ENCODE results near the gene PSMB5. TPM values are rescaled to one million over a fixed set of nuclear protein-coding genes. Genes with fewer than 3 reads are reported as not detected.
A peak's percentile ranks its signal among the peaks of the same experiment; 100 is the strongest.

PSMB5 gene
- total RNA-seq, 2 experiments from 2014 or later, result 104 to 129 TPM

GRCh38 chr14:23000860-23001259 lies 33.8 kb downstream of the PSMB5 start:
- DNase-seq (no peak), ATAC-seq (peak; percentile 72)
- ChIA-PET POLR2A (interaction anchor here (0.6 kb wide), 1 partner anchor 57 kb away, joined by 3 read pairs; no protein-coding TSS in a partner anchor), CTCF (interaction anchor here (0.5 to 2.4 kb wide), 14 partner anchors 8 to 99 kb away, joined by 3 to 19 read pairs (median 4); partner anchors contain the start of genes AJUBA, CDH24 and PSMB11)
- H3K27me3 Mint-ChIP-seq, result no peaks in the 10 kb centered on the region
- H3K4me1 Mint-ChIP-seq, result peaks cover 12% of the 10 kb centered on the region
- no peaks in the 10 kb centered on the region for H3K9me3 Mint-ChIP-seq (ENCODE audit: low read depth)
- no peak overlapping the region for H3K4me3 Mint-ChIP-seq
- H3K36me3 Mint-ChIP-seq (ENCODE audit: low read depth), result no peaks in the 10 kb centered on the region
- no peak overlapping the region for H3K27ac Mint-ChIP-seq
- intact Hi-C loops (cut with DNase I, micrococcal nuclease), result no loop called here

DNA sequence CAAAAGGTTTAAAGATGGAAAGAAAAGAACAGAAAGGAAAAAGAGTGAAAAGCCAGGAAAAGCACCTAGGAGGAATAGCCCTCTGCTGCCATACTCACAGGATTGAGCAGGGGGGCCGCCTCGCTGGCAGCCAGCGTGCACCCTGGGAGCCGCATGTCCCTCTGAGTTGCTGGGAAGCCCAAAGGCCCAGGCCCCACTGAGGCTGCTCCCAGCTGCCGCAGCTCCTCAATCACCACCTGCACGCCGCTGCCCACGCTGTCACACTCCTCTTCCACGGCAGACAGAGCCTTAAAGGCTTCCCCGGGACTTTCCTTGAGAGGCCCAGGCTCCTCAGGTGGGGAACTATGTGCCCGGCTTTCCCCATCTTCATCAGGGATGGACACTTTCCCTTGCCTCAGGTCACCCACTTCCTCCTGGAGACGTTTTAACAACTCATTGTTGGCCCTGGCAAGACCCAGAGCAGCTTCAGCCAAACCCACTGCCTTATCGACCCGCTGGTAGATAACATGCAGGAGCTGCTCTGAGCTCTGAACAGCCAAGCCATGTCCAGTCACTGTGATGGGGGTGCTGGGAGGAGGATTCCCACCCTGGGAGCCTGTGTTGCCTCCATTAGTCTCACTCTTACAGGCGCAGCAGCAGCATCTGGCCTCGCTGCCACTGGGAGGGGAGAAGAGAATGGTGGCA lies 36.2 kb downstream of the PSMB5 start:
- Mint-ChIP-seq H3K4me3 (no peak overlapping the region), H3K4me1 (peaks cover 5% of the 10 kb centered on the region), H3K27ac (no peak overlapping the region), H3K27me3 (no peaks in the 10 kb centered on the region), H3K9me3 (ENCODE audit: low read depth) (no peaks in the 10 kb centered on the region), H3K36me3 (ENCODE audit: low read depth) (no peaks in the 10 kb centered on the region)
- intact Hi-C loops (cut with DNase I, micrococcal nuclease), result no loop called here
- ChIA-PET POLR2A (interaction anchor here (1.7 kb wide), 1 partner anchor 9 kb away, joined by 5 read pairs; no protein-coding TSS in a partner anchor), CTCF (interaction anchor here (0.7 to 4.7 kb wide), 2 partner anchors 9 to 70 kb away, joined by 3 to 50 read pairs; no protein-coding TSS in a partner anchor)
- ATAC-seq (no peak), DNase-seq (no peak)

DNA sequence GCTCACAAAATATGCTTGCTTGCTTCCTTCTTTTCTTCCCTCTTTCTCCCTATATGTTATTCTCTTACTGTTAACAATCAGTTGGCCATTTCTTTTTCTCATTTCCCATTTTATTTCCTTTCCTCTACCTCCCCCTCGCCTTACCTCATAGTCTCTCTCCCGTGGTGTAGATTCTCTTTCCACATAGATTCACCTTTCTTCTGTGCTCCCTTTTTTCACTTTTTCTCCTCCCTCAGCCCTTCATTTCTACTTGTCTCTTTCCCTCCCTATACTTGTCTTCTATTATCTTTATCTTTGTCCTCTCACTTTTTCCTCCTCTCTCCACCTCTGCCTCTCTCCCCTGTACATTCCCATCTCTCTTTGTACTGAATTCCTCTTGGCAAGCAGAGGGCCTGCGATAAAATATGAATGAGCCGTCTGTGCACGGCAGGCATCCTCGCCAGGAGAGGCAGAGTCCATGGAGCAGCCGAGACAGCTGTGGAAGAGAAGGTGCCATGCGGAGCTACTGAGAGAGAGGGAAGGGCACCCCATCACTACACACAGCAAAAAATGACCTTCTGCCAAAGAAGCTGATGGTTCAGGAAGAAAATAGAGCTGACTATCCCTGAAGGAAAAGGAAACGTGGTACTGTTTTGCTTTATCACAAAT lies 36.9 kb downstream of the PSMB5 start:
- Mint-ChIP-seq H3K27me3 (no peaks in the 10 kb centered on the region), H3K36me3 (ENCODE audit: low read depth) (no peaks in the 10 kb centered on the region), H3K9me3 (ENCODE audit: low read depth) (no peaks in the 10 kb centered on the region), H3K4me3 (no peak overlapping the region), H3K4me1 (peaks cover 5% of the 10 kb centered on the region), H3K27ac (no peak overlapping the region)
- ATAC-seq, result no peak
- intact Hi-C loops (cut with DNase I, micrococcal nuclease), result no loop called here
- no peak for DNase-seq
- ChIA-PET CTCF (interaction anchor here (0.7 to 6.3 kb wide), 3 partner anchors 10 to 71 kb away, joined by 3 to 110 read pairs (median 50); partner anchors contain the start of gene AJUBA), POLR2A (interaction anchor here (1.7 kb wide), 1 partner anchor 9 kb away, joined by 5 read pairs; no protein-coding TSS in a partner anchor)

DNA sequence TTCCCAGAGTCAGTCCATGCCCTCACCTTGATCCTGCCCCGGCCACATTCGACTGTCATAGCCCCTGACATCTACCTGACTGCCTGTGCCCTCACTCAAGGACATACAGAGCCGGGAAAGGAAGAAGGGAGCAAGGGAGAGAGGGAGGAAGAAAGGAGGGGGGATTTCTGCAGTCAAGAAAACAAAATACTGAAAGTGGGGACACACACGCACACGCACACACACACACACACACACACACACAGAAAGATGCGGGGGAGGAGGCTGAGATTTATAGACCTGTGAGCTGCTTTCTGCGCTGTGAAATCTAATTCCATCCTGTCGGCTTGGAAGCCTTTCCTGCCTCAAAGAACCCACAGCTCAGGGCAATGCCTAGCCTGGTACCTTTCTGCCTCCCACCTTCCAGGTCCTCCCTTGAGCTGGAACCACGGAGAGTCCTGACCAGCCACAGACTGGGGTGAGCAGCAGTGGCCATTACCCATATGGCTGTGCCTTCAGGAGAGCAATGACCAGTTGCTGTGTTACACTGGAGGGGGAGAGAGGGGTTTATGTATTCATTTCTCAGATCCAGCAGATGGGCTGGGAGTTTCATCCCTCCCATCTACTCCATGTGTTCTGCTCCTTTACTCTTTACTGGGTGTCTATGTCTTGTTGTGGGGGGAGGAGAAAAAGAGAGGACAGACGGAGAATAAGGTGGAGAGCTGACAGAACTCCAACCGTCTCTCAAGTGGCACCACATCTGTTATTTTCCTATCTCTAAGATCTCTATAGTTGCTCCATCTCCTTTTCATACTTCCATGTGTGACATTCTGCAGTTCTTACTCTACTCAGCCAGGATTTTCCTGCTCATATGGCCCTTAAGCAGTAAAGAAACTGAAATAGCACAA lies 37.7 kb downstream of the PSMB5 start:
- H3K4me3 Mint-ChIP-seq, result no peak overlapping the region
- no peaks in the 10 kb centered on the region for H3K9me3 Mint-ChIP-seq (ENCODE audit: low read depth)
- POLR2A ChIA-PET, result interaction anchor here (1.7 kb wide), 1 partner anchor 10 kb away, joined by 5 read pairs; no protein-coding TSS in a partner anchor
- no peaks in the 10 kb centered on the region for H3K27me3 Mint-ChIP-seq
- H3K27ac Mint-ChIP-seq, result no peak overlapping the region
- CTCF ChIA-PET, result interaction anchor here (0.6 to 18.1 kb wide), 9 partner anchors 10 to 321 kb away, joined by 3 to 751 read pairs (median 11); partner anchors contain the start of genes AJUBA and CDH24
- no peaks in the 10 kb centered on the region for H3K36me3 Mint-ChIP-seq (ENCODE audit: low read depth)
- peaks cover 5% of the 10 kb centered on the region for H3K4me1 Mint-ChIP-seq
- intact Hi-C loops (cut with DNase I, micrococcal nuclease), result no loop called here
- ATAC-seq, result no peak
- peak; percentile 24 for DNase-seq

DNA sequence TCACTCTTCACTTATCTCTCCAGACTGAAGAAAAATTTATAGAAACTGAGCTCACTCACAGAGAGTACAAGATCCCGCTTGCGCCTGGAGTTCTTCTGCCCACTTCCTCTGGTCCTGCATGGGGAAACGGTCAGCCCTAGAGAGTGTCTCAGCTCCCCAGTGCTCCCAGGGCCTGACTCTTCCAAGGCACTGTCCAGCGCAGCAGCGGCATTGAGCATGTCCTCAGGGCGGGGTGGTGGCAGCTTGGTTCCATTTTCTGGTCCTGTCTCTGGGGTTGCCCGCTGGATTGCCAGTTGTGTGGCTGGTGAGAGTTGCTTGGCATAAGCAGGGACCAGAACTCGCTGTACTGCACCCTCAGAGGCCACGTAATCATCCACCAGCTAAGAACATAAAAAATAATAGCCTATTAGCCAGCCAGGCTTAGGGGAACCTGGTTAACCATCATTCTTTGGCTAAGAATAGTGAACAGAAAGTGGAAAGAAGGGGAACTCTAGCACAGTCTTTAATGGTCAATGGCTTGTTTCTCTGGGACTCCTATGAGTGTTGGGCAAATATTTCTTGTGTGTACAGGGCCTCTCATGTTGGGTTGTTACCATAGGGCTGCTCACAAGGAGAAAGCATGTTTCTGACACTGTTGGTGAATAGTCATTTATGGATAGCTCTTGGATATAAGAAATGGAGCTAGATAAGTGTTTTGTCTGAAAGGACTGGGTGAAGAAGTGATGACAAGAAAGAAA lies 38.6 kb downstream of the PSMB5 start:
- Mint-ChIP-seq H3K9me3 (ENCODE audit: low read depth) (no peaks in the 10 kb centered on the region), H3K36me3 (ENCODE audit: low read depth) (no peaks in the 10 kb centered on the region), H3K4me1 (peaks cover 5% of the 10 kb centered on the region), H3K4me3 (no peak overlapping the region), H3K27ac (no peak overlapping the region), H3K27me3 (no peaks in the 10 kb centered on the region)
- no peak for DNase-seq
- intact Hi-C loops (cut with DNase I, micrococcal nuclease), result loop anchor here in 1 of 2 experiments (2.0 kb wide), 1 partner anchor 63 kb away; no protein-coding TSS in a partner anchor
- ChIA-PET POLR2A (interaction anchor here (0.6 to 1.5 kb wide), 3 partner anchors 11 to 62 kb away, joined by 3 to 7 read pairs (median 4); no protein-coding TSS in a partner anchor), CTCF (interaction anchor here (0.9 to 18.1 kb wide), 20 partner anchors 8 to 305 kb away, joined by 3 to 751 read pairs (median 4); partner anchors contain the start of genes AJUBA, CDH24, PSMB11 and PSMB5)
- no peak for ATAC-seq

DNA sequence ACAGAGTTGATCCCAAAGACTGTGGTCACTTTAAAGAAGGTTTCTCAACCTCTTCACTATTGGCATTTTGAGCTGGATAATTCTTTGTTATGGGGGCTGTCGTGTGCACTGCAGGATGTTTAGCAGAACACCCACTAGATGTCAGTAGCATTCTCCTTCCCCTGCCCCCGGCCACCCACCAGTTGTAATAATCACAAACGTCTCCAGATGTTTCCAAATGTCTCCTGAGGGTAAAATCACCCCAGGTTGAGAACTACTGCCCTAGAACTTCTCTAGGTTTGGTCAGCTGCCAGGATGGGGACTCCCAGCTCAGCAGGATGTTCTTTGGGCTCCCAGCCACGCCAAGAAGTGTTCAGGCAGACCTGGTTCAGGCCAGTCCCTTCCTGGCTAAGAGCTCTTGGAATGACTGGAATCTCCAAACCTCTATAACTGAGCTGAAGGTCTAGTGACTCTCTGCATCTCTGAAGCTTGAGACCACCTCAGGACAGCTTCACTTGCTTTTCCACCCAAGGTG lies 39.9 kb downstream of the PSMB5 start:
- peak; percentile 59 for DNase-seq
- Mint-ChIP-seq H3K27ac (no peak overlapping the region), H3K4me3 (no peak overlapping the region), H3K9me3 (ENCODE audit: low read depth) (no peaks in the 10 kb centered on the region), H3K27me3 (no peaks in the 10 kb centered on the region), H3K4me1 (no peaks in the 10 kb centered on the region), H3K36me3 (ENCODE audit: low read depth) (no peaks in the 10 kb centered on the region)
- intact Hi-C loops (cut with DNase I, micrococcal nuclease), result loop anchor here (1.0 to 2.0 kb wide), 2 partner anchors 63 to 64 kb away; no protein-coding TSS in a partner anchor
- CTCF ChIA-PET, result interaction anchor here (0.5 to 18.1 kb wide), 29 partner anchors 9 to 306 kb away, joined by 3 to 751 read pairs (median 4); partner anchors contain the start of genes ACIN1, AJUBA, C14orf119 and CDH24
- POLR2A ChIA-PET, result interaction anchor here (0.6 to 1.5 kb wide), 5 partner anchors 12 to 108 kb away, joined by 3 to 12 read pairs (median 4); partner anchors contain the start of gene PRMT5
- ATAC-seq, result peak; percentile 78

- Mint-ChIP-seq H3K36me3 (ENCODE audit: low read depth) (no peaks in the 10 kb centered on the region), H3K4me3 (no peak overlapping the region), H3K9me3 (ENCODE audit: low read depth) (no peaks in the 10 kb centered on the region), H3K27ac (no peak overlapping the region), H3K27me3 (no peaks in the 10 kb centered on the region), H3K4me1 (no peaks in the 10 kb centered on the region)
- CTCF ChIA-PET, result interaction anchor here (0.6 to 18.1 kb wide), 11 partner anchors 8 to 589 kb away, joined by 3 to 751 read pairs (median 5); partner anchors contain the start of genes ACIN1, AJUBA, C14orf119 and CDH24
- DNase-seq (no peak), ATAC-seq (no peak)
- intact Hi-C loops (cut with DNase I, micrococcal nuclease), result no loop called here
- POLR2A ChIA-PET, result no interaction called here
Measured at GRCh38 chr14:22993517-22993916, 41.2 kb downstream of the PSMB5 start.

DNA sequence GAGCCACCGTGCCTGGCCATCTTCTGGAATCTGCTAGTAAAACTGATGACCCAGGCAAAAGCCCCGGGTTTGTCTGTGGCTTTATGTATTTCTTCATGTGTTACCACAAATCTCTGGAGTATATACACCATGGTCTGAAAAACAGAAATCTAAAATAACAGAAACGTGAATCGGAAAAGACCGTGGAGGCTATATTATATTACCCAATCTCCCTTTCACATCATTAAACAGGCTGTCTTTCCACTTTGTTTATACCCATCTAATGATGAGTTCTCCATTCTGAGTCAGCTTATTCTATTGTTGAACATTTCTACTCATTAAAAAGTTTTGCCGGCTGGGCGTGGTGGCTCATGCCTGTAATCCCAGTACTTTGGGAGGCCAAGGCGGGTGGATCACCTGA lies 42.8 kb downstream of the PSMB5 start:
- Mint-ChIP-seq H3K9me3 (ENCODE audit: low read depth) (no peaks in the 10 kb centered on the region), H3K27me3 (no peaks in the 10 kb centered on the region), H3K4me3 (no peak overlapping the region), H3K27ac (no peak overlapping the region), H3K36me3 (ENCODE audit: low read depth) (no peaks in the 10 kb centered on the region), H3K4me1 (no peaks in the 10 kb centered on the region)
- CTCF ChIA-PET, result interaction anchor here (1.2 to 18.1 kb wide), 5 partner anchors 8 to 68 kb away, joined by 4 to 751 read pairs (median 13); partner anchors contain the start of genes AJUBA and CDH24
- POLR2A ChIA-PET, result interaction anchor here (1.2 kb wide), 1 partner anchor 15 kb away, joined by 4 read pairs; no protein-coding TSS in a partner anchor
- ATAC-seq (no peak), DNase-seq (no peak)
- intact Hi-C loops (cut with DNase I, micrococcal nuclease), result no loop called here

DNA sequence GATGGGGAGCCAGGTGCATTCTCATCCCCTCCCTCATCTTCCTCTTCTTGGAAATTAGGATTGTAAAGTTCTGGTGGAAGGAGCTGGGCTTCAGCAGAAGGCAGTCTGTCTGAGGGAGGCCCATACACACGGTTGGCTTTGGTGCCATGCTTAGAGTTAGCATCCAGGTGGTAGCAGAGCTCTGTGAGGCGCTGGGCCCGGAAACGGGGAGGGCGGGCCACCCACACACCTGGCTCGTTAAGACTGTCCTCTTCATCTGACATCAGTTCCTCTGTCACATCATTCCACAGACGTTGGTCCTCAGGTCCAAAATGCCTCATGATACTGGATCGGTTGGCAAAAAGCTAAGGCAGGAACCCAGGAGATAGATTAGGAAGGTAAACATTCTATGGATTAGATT lies 47.4 kb downstream of the PSMB5 start:
- Mint-ChIP-seq H3K27me3 (no peaks in the 10 kb centered on the region), H3K27ac (no peak overlapping the region), H3K4me1 (no peaks in the 10 kb centered on the region), H3K4me3 (no peak overlapping the region), H3K36me3 (ENCODE audit: low read depth) (no peaks in the 10 kb centered on the region), H3K9me3 (ENCODE audit: low read depth) (no peaks in the 10 kb centered on the region)
- DNase-seq (no peak), ATAC-seq (no peak)
- ChIA-PET POLR2A (interaction anchor here (1.9 kb wide), 1 partner anchor 71 kb away, joined by 13 read pairs; the partner anchor contains the start of gene CDH24), CTCF (interaction anchor here (0.6 to 18.1 kb wide), 29 partner anchors 7 to 203 kb away, joined by 3 to 751 read pairs (median 13); partner anchors contain the start of genes ACIN1, C14orf119, CDH24 and HAUS4)
- intact Hi-C loops (cut with DNase I, micrococcal nuclease), result loop anchor here (5.0 to 10.0 kb wide), 2 partner anchors 162 to 200 kb away; partner anchors contain the start of gene MRPL52 (in 1 of the 2)
